HG02610 (cell line): ENCODE results near the gene SLC19A3.

Experiments used
- ATAC-seq: cut with Tn5 transposase; IDR thresholded peaks from one replicate; pipeline ENCODE4 v1.9.1; 2021; ENCODE audit warnings: mild to moderate bottlenecking, moderate library complexity; ENCODE audit not compliant: unreplicated experiment

The SLC19A3 gene

DNA sequence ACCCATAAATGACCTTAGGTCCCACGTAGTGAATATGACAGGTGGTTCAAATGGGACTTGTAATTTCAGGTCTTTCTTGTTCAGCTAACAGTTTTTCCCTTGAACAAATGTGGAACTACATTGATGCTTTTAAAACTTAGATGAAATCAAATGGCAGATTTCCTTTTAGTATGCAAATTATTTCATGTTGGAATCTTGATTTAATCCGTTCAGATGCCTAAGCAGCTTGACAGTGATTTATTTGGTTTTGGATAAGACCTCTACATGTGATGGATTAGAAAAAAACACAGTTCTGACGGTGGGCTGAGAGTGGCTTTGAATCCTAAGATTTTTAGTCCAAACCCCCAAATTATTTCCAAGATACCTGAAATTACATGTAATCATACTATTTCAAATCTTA, 83.6 kb downstream of the SLC19A3 start:
- no peak for ATAC-seq
